ENCODE results near the gene PLCB1.

The PLCB1 gene

DNA sequence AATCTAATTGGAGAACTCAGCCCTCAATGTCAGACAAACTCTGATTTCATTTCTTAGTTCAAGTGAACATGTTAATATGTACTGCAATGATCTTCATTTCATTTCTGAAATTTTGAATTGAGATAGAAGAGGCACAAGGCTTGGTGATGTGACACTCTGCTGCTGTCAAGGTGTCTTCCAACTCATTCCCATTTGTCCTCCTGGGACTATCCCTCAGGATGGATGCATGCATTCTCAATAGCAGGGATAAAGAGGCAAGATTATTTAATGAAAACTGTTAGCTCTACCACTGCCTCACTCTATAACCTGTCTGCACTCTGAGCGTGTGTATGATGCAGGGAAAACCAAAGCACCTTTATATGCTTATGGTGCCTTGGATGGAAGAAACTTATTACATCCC is 78.7 kb downstream of the PLCB1 start:
- no peak for DNase-seq (ENCODE audit: low read depth in 2 of 2, low spot score in 1 of 2)

DNA sequence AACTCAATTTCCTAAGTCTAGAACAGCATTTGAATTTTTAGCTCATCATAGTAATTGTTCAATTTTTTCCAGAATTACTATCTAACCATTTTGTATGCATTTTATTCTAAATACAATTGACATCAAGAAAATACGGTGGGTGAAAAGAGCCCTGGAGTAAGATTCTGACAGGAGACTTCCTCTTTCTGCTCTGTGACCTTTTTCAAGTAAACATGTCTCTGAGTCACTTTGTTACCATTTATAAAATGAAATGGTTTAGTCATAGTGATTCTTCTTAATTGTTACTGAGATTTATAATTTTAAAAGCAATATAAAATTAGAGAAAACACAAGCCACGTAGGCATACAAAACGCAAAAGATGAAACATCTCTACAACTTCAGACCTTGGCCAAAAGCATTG is 80.2 kb downstream of the PLCB1 start:
- DNase-seq (ENCODE audit: low read depth in 2 of 2, low spot score in 1 of 2): no peak

- no peak for DNase-seq (ENCODE audit: low read depth in 2 of 2, low spot score in 1 of 2)
Measured at GRCh38 chr20:8213270-8213669, 81.2 kb downstream of the PLCB1 start.

GRCh38 chr20:8213831-8214587 is 81.9 kb downstream of the PLCB1 start:
- no peak for DNase-seq (ENCODE audit: low read depth in 2 of 2, low spot score in 1 of 2)

DNA sequence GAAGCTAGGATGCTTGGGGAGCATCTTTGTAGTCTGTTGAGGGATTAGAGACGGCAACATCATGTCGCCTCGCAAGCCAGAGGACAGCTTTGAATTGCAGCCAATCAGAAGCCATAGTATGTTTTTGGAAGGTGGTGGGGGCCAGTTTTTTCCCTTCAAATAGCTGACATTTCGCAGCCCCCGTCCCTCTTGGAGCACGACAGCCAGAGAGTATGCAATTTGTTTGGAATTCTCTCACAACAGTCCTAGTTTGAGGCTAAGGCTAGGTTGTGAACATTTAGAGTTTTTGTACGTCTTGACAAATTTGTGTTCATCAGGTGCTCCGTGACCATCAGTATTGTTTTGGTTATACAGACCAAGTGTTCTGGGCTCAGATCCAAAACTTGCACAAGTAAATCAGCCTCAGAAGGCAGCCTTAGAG is 83.3 kb downstream of the PLCB1 start:
- DNase-seq (ENCODE audit: low read depth in 2 of 2, low spot score in 1 of 2): no peak

DNA sequence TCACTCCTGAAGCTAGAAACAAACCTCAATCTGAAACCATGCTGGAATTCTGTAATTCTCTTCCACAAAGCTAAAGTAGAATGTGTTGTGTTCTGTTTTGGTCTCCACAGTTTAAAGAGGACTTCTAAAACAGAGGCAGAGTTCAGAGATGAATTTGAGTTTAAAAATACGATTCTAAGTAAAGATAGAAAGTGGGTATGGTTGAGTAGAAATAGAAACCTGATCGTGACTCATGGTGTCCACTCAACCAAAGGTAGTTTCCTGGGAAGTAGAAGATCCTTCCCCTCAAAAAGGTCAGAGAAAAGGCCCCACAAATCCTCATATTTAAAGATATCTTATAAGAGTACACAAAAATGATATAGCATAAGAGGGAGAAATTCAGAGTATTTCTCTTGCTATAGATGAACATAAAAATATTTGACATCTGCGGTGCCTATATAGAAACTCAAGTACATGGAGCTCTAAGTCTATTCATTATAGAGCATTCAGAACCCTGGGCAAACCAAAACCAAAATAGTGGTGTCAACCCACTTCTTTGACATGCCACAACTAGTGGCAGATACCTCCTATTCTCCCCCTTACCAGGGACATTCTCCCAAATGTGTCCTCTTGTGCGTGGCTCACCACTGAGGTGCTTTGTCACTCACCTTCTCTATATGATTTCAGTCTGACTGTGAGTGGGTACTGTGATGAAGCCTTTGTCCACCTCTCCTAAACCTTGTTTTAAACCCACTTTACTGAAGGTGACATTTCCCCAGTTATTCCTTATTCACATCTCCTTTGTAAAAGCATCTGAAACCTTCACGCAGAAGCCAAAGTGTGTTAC is 84.5 kb downstream of the PLCB1 start:
- no peak for DNase-seq (ENCODE audit: low read depth in 2 of 2, low spot score in 1 of 2)

DNA sequence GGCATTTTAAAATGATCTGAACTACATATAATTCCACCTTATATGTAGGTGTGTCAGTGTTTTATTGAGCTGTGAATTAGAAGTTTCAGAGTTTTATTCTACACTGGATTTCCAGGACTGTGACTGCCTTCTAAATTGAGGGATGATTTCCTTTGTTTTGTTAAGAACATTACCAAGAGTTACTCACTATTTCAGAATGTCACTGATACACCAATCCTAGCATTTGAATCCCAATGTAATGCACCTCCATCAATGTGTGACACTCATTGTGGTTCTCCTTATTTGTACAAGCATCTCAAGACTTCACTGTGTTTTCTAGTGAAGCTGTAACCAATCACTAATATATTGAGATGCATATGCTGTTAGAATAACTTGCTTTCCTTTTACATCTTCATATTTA is 86.8 kb downstream of the PLCB1 start:
- no peak for DNase-seq (ENCODE audit: low read depth in 2 of 2, low spot score in 1 of 2)

GRCh38 chr20:8219403-8219802 is 87.3 kb downstream of the PLCB1 start:
- no peak for DNase-seq (ENCODE audit: low read depth in 2 of 2, low spot score in 1 of 2)

- no peak for DNase-seq (ENCODE audit: low read depth in 2 of 2, low spot score in 1 of 2)
Measured at GRCh38 chr20:8220716-8221115, 88.7 kb downstream of the PLCB1 start.

DNA sequence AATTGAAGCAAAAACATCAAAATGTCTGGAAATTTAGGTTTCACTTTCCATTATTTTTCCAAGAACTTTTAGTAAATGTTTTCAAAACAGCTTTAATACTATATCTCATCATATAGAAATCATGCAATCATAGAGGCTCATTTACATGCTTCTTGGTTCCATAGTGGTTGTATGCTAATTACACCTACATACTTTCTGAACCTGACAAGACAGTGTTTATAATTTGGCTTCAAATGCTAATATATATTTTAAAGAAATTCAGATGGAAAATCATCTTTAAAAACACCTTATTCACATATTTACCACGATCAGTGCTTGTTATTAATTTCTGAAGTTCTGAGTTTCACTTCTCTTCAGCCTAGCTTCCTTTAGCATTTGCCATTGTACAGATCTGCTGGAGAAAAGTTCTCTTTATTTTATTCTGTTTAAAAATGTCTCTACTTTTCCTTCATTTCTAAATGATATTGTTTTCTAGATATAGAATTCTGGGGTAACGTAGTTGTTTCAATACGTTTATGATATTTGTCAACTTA is 89.9 kb downstream of the PLCB1 start:
- DNase-seq (ENCODE audit: low read depth in 2 of 2, low spot score in 1 of 2): no peak

DNA sequence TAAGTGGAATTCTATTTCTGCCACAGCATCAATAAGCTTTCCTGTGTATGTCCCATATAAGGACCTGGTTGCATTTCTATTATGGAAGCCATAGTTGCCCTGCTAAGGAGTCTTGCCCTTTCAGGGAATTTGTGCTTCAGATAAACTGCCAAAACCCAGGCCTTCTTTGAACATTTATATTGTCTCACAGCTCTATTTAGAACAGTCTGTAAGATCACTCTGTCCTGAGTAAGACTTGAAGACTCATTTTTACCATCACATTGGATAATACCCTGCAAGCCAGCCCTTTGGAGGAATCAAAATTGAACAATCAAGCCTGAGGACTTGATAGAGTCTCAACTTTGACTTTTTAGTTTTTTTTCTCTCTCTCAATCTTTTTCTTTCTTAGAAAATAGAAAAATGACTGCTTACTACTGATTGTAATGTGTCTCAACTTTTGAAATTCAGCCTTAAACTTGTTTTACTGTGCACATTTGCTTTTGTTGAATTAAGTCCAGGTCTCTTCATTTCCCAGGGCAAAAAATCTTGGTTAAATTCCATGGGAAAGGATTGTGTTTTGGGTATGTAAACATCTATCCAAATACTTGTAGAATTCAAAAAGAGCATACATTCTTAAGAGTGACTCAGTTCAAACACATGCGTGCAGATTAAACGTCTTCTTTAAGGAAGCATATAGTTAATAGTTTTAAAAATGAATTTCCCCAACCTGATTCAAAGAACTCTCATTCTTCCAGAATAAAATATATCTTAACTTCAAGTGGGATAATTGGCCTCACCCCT is 91.2 kb downstream of the PLCB1 start:
- no peak for DNase-seq (ENCODE audit: low read depth in 2 of 2, low spot score in 1 of 2)

DNA sequence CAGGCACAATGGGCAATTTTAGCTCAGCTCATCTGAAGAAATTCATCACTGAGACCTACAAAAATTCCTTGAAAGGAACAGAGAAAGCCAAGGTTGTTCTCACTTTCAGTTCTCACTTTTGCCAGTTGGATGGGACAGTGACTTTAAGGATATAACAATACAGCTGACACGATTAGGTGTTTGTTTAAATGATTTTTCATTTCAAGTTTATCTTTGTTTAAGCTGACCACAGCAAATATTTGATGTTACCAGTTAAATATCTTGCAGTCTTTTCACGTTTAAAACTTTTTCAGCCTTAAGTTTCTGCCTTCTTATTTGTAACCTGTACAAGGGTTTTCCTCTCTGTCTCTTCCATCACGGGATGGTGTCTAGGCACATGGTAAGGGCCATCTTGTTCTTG is 93.6 kb downstream of the PLCB1 start:
- DNase-seq (ENCODE audit: low read depth in 2 of 2, low spot score in 1 of 2): no peak

- DNase-seq (ENCODE audit: low read depth in 2 of 2, low spot score in 1 of 2): no peak
Measured at GRCh38 chr20:8226106-8226505, 94.0 kb downstream of the PLCB1 start.

DNA sequence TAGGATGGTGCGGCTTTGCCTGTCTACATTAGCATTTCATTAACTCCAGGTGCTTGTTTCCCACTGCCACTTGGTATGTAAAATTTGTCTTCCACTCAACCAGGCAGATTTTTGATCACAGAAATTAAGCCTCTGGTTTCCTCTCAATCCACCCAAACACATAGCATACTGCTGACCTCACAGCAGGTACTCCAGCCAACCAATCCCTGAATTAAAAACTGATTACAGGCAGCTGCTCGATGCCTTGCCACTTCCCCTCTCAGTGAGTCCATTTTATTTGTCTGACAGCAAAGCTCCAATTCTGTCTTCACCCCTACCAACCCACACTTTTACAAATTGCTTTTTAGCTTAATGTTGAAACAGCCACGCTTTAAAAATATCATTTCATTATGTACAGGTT is 95.2 kb downstream of the PLCB1 start:
- DNase-seq (ENCODE audit: low read depth in 2 of 2, low spot score in 1 of 2): no peak

DNA sequence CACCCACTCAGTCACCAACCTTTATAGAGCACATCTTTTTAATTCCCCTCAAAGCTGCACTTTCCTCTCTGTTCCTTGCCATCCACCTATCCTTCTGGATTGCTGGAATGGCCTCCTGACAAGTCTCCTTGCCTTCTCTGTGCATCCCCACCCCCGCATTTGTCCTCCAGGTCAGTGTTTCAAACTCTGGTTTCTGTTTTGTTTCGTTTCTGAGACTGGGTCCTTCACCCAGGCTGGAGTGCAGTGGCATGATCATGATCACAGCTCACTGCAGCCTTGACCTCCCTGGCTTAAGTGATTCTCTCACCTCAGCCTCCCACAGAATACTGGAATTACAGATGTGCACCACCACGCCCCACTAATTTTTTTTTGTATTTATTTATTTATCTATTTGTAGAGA is 96.2 kb downstream of the PLCB1 start:
- no peak for DNase-seq (ENCODE audit: low read depth in 2 of 2, low spot score in 1 of 2)

GRCh38 chr20:8229090-8229489 is 97.0 kb downstream of the PLCB1 start:
- no peak for DNase-seq (ENCODE audit: low read depth in 2 of 2, low spot score in 1 of 2)

GRCh38 chr20:8231038-8231437 is 99.0 kb downstream of the PLCB1 start:
- DNase-seq (ENCODE audit: low read depth in 2 of 2, low spot score in 1 of 2): no peak

GRCh38 chr20:8232332-8232731 is 100.3 kb downstream of the PLCB1 start:
- no peak for DNase-seq (ENCODE audit: low read depth in 2 of 2, low spot score in 1 of 2)

DNA sequence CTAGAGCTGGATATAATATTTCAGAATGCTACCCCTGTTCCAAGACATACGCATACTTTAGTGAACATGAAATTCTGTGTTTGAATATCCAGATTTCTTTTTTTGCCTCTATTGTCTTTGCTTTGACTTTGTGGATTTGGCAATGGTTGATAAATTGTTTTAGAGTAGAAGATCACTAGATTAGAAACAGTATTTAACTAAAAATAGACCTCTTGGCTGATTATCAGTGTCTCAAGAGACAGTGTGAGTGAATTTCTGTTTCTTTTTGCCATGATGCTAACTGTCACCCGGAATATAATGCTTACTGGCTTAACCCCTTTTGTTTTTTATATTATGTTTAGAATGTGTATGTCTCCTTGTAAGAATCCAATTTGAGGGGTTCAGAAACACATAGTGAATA is 102.5 kb downstream of the PLCB1 start:
- DNase-seq (ENCODE audit: low read depth in 2 of 2, low spot score in 1 of 2): no peak

- DNase-seq (ENCODE audit: low read depth in 2 of 2, low spot score in 1 of 2): no peak
Measured at GRCh38 chr20:8242066-8242465, 110.0 kb downstream of the PLCB1 start.

Data from stimulated activated CD8-positive, alpha-beta memory T cell treated with anti-CD3 and anti-CD28 coated beads, Interleukin-4, amount 100 ng/mL, for 4 hours (primary cell).